Ramos (cell line): ENCODE measurements around the gene DNA2.
"Not testable (repeated sequence)": the region's sequence is repeated elsewhere in the genome, so short reads cannot be mapped to it uniquely, and the experiment has no call there.

Experiments
- in situ Hi-C: fragments of 300-500 bp; cut with MboI; formaldehyde crosslinking; loops from one replicate; pipeline ENCODE4 v1.14.3; 2022; ENCODE audit warnings: low sequenced_read_pairs; ENCODE audit not compliant: unreplicated experiment

The DNA2 gene

GRCh38 chr10:68462536-68462935 is 9.2 kb downstream of the DNA2 start:
- in situ Hi-C loops, result no loop called here

DNA sequence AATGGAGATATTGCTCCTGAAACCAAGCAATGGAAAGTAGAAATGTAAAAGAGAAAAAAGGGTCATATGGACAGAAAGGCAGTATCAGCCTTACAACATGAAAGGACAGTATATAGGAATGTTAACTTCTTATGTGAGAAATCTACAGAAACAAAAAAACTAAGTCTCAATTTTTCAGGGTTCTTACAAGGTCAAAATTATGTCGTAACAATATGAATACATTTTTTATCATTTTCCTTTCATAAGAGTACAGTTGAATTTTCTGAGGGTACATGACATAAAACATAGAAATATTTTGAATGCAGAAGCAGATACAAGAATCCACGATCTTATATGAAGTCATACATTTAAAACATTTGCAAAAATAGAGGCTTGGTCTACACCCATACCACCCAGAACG is 10.7 kb downstream of the DNA2 start:
- in situ Hi-C loops, result no loop called here

GRCh38 chr10:68449698-68450097 is 22.1 kb downstream of the DNA2 start:
- in situ Hi-C loops, result not testable (repeated sequence)

DNA sequence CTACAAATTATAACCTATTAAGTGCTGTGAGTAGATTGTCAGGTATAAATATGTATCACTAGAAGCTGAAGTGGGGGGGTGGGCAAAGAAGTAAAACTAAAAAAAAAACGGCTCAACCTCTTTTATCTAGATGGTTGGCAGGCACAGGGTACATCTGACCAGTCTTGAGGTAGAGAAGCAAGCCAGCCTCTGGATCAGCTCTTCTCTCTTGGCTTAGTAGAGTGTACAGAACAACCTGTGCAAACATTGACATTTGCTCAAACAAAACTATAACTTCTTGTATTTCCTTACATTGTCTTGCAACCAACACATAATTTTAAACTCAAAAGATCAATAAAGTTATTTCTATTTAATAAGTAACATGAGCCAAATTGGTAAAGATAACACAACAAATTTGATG is 25.6 kb downstream of the DNA2 start:
- in situ Hi-C loops, result no loop called here

- in situ Hi-C loops, result no loop called here
Measured at GRCh38 chr10:68442971-68443370, 28.8 kb downstream of the DNA2 start.

- in situ Hi-C loops, result no loop called here
Measured at GRCh38 chr10:68440898-68441297, 30.9 kb downstream of the DNA2 start.

- in situ Hi-C loops, result no loop called here
Measured at GRCh38 chr10:68435803-68436202, 36.0 kb downstream of the DNA2 start.

DNA sequence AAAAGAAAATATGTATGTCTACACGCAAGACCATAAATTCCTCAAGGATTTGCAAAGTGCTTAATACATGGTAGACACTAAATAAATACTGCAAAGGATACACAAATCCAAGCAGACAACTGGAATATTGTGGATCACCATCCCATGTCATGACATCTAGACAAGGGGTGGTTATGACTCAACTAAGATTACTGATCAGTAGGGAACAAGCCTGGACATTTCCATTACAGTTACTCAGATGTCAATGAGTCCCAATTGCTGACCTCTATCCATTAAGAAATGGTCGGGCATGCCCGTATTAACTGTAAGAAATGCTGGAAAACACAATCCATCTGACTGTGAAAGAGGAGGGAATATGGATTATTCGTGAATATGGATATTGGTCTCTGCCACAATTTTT is 37.1 kb downstream of the DNA2 start:
- in situ Hi-C loops, result no loop called here

DNA sequence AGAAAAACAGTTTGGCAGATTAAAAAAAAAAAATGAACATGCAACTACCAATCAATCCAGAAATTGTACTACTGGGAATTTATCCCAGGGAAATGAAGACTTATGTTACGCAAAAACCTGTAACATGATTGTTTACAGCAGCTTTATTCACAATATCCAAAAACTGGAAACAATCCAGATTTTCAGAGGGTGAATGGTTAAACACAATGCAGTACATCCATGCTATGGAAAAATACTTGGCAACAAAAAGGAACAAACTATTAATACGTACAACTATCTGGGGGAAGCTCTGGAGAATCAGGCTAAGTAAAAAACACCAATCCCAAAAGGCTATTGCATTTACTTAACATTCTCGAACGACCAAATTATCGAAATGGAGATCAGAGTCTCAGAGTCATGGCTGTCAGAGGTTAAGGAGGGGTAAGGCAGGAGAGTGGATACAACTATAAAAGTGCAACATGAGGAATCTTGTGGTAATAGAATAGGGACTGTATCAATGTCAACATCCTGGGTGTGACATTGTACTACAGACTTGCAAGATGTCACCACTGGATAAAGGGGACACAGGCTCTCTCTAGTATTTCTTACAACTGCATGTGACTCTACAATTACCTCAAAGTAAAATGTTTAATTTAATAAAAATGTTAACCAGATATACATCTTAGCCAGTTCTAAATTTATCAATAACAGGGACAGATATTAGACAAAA is 43.2 kb downstream of the DNA2 start:
- in situ Hi-C loops, result no loop called here

DNA sequence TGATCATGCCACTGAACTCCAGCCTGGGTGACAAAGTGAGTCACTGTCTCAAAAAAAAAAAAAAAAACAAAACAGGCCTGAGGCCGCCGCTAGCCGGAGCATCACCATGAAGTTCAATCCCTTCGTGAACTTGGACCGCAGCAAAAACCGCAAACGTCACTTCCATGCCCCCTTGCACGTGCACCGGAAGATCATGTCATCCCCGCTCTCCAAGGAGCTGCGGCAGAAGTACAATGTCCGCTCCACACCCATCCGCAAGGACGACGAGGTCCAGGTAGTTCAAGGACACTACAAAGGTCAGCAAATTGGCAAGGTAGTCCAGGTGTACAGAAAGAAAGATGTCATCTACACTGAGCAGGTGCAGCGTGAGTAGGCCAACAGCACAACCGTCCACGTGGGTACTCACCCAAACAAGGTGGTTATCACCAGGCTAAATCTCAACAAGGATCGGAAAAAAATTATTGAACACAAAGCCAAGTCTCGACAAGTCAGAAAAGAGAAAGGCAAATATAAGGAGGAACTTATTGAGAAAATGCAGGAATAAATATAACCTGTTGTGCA is 47.2 kb downstream of the DNA2 start:
- in situ Hi-C loops, result no loop called here

- in situ Hi-C loops, result no loop called here
Measured at GRCh38 chr10:68423522-68423921, 48.3 kb downstream of the DNA2 start.

GRCh38 chr10:68419376-68419775 is 52.4 kb downstream of the DNA2 start:
- in situ Hi-C loops, result no loop called here

DNA sequence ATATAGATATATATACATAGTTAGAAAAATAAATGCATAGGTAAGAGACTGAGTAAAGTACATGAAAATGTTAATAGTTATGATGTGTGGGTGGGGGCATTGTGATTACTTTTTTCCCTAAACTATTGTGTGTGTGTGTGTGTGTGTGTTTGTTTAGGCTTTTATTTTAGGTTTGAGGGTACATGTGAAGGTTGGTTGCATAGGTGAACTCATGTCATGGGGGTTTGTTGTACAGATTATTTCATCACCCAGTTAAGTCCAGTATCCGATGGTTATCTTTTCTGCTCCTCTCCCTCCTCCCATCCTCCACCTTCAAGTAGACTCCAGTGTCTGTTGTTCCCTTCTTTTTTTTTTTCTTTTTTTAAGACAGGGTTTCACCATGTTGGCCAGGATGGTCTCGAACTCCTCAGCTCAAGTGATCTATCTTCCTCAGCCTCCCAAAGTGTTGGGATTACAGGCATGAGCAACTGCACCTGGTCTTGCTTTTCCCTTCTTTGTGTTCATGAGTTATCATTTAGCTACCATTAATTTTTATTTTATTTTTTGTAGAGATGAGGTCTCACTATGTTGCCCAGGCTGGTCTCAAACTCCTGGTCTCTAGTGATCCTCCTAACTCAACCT is 62.8 kb downstream of the DNA2 start:
- in situ Hi-C loops, result no loop called here

GRCh38 chr10:68406815-68407548 is 64.8 kb downstream of the DNA2 start, which contains the start of gene RUFY2:
Gene RUFY2, minus strand, starts transcription at chr10:68407277. Its CDS starts 88 bp downstream, at chr10:68407189.
- in situ Hi-C loops, result no loop called here

- in situ Hi-C loops, result no loop called here
Measured at GRCh38 chr10:68406111-68406814, 65.5 kb downstream of the DNA2 start.

DNA sequence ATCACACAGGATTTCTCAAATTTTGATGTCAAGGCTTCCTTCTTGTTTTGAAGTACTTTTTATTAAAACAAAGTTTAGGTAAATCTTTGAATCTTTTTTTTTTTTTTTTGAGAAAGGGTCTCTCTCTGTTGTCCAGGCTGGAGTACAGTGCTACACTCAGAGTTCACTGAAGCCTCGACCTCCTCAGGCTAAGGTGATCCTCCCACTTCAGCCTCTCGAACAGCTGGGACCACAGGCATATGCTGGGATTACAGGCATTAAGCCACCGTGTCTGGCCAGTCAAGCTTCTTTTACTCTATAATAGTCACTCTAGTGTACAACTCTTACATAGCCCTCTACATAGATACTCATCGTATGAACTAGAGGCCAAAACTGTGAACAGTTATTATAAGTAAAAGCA is 68.1 kb downstream of the DNA2 start:
- in situ Hi-C loops, result no loop called here

DNA sequence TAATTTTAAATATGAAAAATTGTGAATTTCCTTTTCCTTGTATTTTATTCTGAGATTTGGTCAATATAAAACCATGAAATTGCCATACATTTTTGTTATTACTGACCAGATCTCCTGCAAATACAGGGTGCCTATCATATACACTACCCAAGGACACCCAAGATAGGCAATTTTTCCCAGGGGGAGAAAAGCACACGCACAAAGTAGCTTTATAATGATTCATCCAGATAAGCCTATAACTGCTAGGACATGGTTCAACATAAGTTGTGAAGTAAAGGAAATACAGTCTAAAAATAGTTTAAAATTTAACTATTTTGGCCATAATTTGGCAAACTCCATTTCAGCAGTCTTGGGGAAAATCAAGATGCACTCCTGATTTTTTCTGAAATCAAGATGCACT is 69.5 kb downstream of the DNA2 start:
- in situ Hi-C loops, result no loop called here

- in situ Hi-C loops, result no loop called here
Measured at GRCh38 chr10:68397005-68397404, 74.8 kb downstream of the DNA2 start.

GRCh38 chr10:68385740-68386139 is 86.0 kb downstream of the DNA2 start:
- in situ Hi-C loops, result no loop called here

DNA sequence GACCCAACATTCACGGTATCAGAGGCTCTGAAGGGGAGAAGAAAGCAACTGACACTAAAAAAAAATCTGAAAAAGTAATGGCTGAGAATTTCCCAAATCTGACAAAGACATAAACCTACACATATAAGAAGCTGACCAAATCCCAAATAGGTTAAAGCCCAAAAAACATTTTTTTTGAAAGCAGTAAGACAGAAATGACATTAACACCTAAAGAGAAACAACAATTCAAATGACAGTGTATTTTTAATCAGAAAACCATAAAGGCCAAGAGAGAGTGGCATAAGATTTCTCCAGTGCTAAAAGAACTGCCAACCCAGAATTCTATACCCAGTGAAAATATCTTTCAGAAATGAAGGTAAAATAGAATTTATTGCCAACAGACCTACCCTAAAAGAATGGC is 100.2 kb downstream of the DNA2 start:
- in situ Hi-C loops, result no loop called here
